ENCODE measurements around the gene ISM2.

Gene ISM2

GRCh38 chr14:77474479-77475177, 24.0 kb downstream of the ISM2 start:
- no peak overlapping the region for H3K4me3 ChIP-seq
- H3K27ac ChIP-seq, result no peak overlapping the region

- Histone ChIP-seq H3K27ac (no peak overlapping the region), H3K4me3 (no peak overlapping the region)
These were observed 24.7 kb downstream of the ISM2 start for GRCh38 chr14:77473921-77474320.

- Histone ChIP-seq H3K4me3 (no peak overlapping the region), H3K27ac (no peak overlapping the region)
These were observed 28.3 kb downstream of the ISM2 start for GRCh38 chr14:77470224-77470870.

- Histone ChIP-seq H3K4me3 (no peak overlapping the region), H3K27ac (no peak overlapping the region)
These were observed 29.1 kb downstream of the ISM2 start for GRCh38 chr14:77469539-77469938.

GRCh38 chr14:77469067-77469505, 29.5 kb downstream of the ISM2 start:
- no peak overlapping the region for H3K4me3 ChIP-seq
- no peak overlapping the region for H3K27ac ChIP-seq

DNA sequence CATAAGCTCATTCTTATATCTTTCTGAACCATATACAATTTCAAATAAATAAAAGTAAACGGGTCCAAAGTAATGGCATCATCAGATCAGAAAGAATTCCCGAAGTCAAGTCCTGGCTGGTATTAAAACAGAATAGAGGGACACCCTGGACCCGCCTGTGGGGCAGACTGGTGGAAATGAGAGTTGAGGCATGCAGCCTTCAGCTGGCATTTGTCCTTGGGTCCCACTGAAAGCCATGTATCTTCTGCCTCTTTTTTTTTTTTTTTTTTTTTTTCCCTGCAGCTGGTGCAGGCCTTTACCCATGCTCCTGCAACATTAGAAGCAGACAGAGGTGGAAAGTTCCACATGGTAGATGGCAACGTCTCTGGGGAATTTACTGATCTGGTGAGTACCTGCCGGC, 30.8 kb downstream of the ISM2 start:
- no peak overlapping the region for H3K27ac ChIP-seq
- no peak overlapping the region for H3K4me3 ChIP-seq

DNA sequence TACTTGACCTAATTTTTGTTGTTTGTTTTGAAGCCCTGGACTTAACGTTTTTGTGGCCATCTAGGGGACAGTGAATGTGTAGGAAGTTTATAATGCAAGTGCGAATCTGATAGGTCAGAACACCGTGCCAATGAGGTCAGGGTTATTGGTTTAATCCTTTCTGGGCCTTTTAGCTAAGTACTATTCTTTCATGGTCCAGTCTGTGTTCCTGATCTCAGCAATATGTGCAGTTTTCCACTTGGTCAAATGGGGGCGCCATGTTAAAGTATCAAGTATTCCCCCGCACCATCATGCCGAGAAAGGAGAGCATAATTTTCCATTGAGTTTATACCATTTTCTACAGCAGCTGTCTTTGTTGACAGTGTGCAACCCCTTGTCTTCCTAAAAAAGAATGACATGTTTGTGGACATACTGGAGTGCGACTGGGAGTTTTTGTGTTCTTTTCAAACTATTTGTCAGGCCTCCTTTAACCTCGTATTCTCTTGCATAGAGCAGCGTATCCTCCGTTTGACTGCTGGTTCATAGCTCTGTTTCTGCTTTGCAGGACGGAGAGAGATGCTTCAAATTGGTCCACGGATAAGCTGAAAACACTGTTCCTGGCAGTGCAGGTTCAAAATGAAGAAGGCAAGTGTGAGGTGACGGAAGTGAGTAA, 39.4 kb downstream of the ISM2 start:
- Histone ChIP-seq H3K4me3 (peak overlapping the region; percentile 84 to 99 (median 94)), H3K27ac (peak overlapping the region in 4 of 21 experiments; percentile 91 to 98 (median 95))

DNA sequence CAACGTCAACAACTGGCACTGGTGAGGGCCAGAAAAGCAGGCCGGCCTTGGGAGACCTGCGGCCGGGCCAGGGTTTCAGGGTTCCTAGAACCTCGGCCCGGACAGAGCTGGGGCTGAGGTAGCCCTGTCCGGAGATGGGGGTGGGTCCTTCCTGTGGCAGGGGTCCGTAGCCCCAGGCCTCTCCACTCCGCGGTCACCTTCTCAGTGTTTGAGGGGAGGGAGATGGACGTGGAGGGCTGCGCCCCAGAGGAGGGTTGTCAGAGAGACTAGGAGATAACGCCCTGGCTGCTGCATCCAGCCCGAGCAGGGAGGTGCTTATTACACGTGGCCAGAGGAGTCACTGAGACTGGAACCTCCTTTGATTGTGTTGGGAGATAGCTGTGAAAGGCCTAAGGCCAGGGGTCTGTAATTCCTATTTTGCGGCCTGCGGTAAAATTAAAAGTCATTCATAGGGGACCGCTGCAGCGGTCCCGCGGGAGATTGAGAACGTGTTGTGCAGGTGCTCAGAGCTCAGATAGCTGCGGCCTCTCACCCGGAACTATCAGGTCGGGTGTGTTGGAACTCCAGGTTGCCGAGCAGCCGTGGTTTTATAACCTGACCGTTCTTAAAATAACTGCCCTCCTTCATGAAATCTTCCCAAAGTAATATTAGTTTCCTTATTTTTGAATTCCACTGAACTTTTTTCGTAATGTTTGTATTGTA, 40.2 kb downstream of the ISM2 start:
- H3K4me3 ChIP-seq, result peak overlapping the region; percentile 84 to 99 (median 94)
- peak overlapping the region; percentile 65 to 98 (median 92) for H3K27ac ChIP-seq

DNA sequence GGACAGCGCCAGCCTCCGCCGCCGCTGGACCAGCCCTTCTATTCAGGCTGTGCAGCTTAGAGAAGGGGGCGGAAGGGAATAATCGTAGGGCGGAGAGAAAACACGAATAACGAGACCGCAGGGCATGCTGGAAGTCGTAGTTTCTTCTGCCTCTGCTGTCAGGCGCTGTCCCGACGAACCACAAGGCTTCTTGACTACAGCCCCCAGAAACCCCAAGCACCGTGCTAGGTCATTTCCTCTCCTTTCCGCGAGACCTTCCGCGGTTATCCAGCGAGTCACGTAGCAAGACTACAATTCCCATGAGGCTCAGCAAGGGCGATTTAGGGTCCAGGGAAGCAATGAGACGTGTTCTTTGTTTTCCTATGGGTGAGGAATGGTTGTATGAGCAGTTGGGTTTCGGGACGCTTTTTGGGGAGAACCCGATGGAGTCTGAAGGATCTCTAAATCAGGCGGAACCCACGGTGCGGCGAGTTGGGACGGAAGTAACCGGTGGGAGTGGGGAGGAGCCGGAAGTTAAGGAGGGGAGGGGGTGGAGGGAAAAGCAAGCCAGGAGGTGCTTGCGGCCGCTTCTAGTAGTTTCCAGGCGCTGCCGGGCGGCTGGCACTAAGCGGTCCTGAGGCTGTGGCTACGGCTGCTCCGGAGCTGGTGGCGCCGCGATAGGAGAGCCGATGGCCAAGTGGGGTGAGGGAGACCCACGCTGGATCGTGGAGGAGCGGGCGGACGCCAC, 40.9 kb downstream of the ISM2 start, which contains the start of the genes AHSA1 and VIPAS39:
Gene AHSA1 (plus strand): TSS at position 572 of the 727 bp plus-strand sequence. CDS start 97 bp downstream, at position 669.
Gene VIPAS39 (minus strand): TSS at position 80 of the 727 bp plus-strand sequence. CDS start 3,499 bp downstream, outside the sequence.
- H3K4me3 ChIP-seq, result peak within 1 kb of the TSS; percentile 84 to 99 (median 94)

GRCh38 chr14:77457115-77457521, 41.5 kb downstream of the ISM2 start:
- peak overlapping the region; percentile 84 to 99 (median 94) for H3K4me3 ChIP-seq
- H3K27ac ChIP-seq, result peak overlapping the region; percentile 13 to 98 (median 92)

More for the DNA sequence above, 40.9 kb downstream of the ISM2 start, which contains the start of the genes AHSA1 and VIPAS39:
- H3K27ac ChIP-seq, result peak within 1 kb of the TSS; percentile 65 to 98 (median 92)

GRCh38 chr14:77455966-77456640, 42.5 kb downstream of the ISM2 start:
- H3K27ac ChIP-seq, result peak overlapping the region in 2 of 21 experiments; percentile 94 to 95
- peak overlapping the region in 2 of 7 experiments; percentile 95 to 96 for H3K4me3 ChIP-seq

- H3K27ac ChIP-seq, result no peak overlapping the region
- no peak overlapping the region for H3K4me3 ChIP-seq
These were observed 56.4 kb downstream of the ISM2 start for GRCh38 chr14:77442196-77442595.

GRCh38 chr14:77439861-77440260, 58.8 kb downstream of the ISM2 start:
- Histone ChIP-seq H3K4me3 (no peak overlapping the region), H3K27ac (no peak overlapping the region)

DNA sequence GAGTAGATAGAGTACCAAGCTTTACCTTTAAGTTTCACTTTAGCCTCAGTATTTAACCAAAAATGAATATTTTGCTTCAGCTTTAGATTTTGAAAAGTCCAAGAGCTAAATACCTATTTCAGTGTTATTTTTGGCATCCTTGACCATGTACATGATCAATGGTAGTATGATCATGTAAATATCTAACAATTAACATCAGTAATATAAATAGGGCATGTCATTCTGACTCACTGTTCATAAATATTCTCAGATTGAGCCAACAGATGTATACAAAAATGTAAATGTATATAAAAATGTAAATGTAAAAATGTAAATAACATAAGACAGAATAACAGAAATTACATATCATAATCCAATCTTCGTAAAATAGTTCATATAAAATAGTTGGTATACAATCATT, 60.0 kb downstream of the ISM2 start:
- Histone ChIP-seq H3K4me3 (no peak overlapping the region), H3K27ac (no peak overlapping the region)

DNA sequence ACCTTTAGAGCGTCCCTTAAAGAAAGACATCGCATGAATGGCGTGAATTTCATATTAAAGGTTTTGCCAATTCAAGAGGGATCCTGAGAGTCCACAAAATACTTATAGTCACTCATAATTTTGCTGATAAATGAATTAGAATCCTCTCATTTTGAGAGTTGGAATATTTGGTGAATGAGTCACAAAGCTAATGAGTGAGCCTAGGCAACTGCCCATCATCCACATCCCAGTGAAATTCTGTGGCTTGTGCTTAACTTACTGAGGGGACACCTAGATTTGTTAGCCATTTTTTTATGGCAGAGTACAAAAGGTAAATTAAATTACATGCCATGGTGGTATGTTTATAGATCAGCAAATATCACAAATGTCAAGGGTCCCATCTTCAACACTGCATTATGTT, 62.6 kb downstream of the ISM2 start:
- no peak overlapping the region for H3K4me3 ChIP-seq

DNA sequence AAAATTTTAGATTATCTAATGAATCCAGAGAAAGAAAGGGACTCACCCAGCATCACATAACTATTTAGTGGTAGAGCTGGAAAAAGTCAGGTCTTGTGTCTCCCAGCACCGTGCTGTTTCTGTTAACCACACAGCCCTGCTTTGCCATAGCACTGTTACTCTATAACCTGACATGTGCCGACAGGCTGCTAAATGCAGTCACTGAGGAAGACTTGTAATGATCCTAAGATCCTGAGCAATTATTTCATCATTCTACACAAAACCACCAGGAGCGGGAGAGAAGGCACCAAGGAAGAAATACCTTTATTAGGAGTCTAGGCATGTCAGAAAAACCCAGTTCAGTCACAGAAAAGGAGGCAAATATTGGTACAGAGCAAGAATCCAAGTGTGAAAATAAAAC, 72.2 kb downstream of the ISM2 start:
- H3K27ac ChIP-seq, result no peak overlapping the region
- no peak overlapping the region for H3K4me3 ChIP-seq

More for the DNA sequence above, 62.6 kb downstream of the ISM2 start:
- H3K27ac ChIP-seq, result no peak overlapping the region

DNA sequence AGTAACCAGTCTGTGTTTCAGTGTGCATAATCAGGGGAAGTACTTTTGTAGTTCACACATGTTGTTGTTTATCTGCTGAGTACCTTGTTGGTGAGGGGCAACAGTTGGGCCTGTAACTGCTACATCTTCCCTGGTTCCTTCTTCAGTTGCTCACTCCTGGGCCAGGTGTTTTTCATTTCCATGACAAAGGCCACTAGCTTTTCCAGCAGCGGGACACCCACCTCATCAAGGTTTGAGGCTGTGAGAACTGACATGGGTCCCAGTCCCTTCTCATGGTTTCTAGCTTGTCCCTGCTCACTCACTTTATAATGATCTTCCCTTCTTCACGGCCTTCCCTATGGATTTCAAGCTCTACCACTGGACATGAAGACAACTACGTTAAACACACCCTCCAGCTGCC, 73.8 kb downstream of the ISM2 start:
- Histone ChIP-seq H3K4me3 (no peak overlapping the region), H3K27ac (no peak overlapping the region)
